Measurements from ENCODE around the gene MICA.

- TF ChIP-seq CTCF (IDR thresholded peaks at IDR 0.05; ENCODE audit: low read depth, low read length, missing input control): no peak
- TF ChIP-seq EGR1 (IDR thresholded peaks at IDR 0.05; ENCODE audit: low read depth in 2 of 2): no peak
- no peak for TF ChIP-seq ZBTB33 (IDR thresholded peaks at IDR 0.05)
- TF ChIP-seq REST (IDR thresholded peaks at IDR 0.05): no peak
These were observed 47.0 kb upstream of the MICA start for GRCh38 chr6:31356216-31356945.

All from liver (tissue), 3 donors.